Suppressor macrophage treated with lipopolysaccharide for 4 hours (primary cell): ENCODE results near the gene OBSL1.

ENCODE experiments used
- DNase-seq: peaks from one replicate; pipeline ENCODE4 v3.0.0-alpha.2; 2020

OBSL1 gene

DNA sequence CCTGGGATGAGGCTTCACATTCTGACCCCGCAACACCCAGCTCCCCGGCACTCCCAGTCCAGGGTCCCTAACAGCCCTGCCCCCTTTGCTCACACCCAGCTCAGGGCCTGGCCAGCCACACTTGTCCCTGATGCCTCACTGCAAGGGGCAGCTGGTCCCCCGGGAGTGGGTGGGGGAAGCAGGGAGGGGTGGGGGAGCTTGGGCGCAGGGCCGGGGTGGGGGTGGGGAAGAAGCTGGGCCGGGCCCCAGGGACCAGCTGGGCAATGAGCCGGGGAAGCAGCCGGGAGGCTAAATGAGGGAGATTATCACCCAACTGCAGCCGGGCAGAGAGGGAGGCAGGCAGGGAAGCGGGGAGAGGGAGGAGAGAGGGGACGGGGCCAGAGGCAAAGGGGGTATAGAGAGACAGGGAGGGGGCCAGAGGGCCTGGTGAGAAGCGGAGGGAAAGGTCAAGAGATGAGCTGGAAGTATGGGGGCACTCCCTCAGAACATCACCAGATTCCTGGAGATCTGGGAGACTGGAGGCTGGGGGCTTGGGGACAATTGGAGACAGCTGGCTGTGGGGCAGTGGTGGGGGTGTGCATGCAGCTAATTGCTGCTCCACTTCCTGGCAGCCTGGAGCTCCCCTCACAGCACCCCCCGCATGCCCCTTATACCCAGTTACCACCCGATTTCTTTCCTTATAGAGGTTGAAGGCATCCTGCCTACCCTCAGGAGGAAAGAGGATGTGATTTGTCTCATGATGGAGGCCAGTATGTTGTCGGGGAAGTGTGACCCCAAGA lies 59.6 kb downstream of the OBSL1 start:
- DNase-seq, result no peak

DNA sequence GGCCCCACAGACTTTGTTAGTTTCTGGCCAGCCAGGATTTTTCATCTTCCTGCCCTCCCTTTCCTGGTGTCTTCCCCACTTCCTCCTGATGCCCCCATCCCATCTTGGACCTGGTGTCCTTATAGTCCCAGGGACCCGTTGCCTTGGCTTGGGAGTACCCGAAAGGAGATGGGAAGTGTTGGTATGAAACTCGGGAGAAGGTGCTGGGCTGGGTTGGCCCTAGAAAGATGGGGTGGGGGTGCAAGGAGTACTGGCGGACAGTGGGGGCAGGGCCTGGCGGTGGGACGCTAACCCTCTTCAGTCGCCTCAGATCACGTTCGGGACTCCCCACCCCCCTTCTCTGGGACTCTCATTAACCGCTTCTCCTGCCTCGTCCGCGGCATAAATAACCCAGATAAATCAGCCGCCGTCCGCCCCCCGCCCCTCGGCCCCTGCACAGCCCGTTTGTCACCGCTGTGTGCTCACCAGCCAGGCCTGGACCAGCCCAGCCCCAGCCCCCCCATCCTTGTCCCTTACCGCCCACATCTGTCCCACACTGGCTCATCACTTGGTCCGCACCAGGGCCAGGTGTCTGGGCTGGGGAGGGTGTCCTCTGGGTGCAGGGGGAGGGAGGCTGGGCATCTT lies 60.7 kb downstream of the OBSL1 start:
- DNase-seq, result no peak

DNA sequence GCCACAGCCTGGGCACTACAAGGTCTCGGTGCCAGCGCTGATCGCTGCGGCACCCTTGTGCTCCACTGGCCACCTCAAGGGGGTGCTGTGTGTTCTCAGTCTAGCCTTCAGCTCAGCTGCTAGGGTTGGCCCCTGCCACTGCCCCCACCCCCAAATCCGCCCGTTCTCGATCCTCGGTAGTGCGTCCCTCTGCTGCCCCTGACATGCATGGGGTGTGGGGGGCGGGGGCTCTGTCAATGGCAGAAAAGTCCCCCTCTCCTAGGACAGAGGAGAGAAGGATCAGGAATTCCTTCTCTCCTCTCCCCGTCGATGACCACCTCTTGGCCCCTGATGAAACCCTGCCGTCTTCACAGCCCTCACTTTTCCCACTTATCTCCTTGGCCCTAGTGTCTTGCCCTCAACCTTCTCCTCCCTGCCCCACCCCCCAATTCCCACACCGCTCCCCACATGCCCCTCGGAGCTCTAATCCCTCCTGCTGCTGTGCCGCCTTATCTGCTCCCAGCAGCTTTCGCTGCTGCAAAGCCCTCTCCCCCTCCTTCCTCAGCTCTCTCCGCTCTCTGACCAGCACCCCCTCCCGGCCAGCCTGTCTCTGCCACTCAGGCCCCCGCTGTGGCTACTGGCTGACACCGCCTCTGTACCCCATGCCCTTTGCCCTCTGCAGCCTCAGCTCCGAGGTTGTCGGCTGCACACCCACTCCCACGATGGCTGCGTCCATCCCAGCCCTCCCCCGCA lies 61.4 kb downstream of the OBSL1 start:
- peak; percentile 45 for DNase-seq

DNA sequence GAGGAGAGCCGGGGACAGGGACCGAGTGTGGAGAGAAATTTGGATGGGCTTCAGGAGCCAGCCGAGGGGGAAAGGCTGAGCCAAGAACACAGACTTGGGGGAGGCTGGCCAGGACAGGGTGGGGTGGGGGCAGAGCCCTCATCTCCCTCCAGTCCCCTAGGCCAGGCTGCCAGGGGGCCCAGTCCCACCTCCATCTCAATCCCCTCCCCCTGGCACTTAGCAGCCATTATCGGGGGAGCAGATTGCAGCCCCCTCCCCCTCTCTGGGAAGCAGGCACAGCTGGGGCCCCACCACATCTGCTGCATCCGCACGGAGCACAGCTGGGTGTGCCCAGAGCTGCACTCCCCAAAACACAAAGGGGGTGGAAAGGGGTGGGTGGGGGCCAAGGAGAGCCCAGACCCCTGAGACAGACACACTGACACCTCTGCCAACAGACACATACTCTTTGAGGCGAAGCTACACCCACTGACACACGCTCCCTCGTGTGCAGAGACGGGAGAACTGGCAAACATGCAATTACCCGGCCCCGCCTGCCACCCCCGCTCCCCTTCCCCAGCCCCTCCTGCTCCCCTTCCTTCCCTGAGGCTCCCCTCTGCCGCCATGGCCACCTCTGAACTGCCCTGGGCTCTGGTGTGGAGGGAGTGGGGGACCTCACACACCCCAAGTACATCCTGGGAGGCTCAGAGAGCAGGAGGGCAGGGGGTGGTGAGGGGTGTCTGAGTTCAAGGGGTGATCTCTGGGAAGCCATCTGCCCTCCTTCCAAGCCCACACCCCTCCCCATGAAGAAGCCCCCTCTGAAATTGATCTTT lies 62.2 kb downstream of the OBSL1 start:
- DNase-seq, result no peak

DNA sequence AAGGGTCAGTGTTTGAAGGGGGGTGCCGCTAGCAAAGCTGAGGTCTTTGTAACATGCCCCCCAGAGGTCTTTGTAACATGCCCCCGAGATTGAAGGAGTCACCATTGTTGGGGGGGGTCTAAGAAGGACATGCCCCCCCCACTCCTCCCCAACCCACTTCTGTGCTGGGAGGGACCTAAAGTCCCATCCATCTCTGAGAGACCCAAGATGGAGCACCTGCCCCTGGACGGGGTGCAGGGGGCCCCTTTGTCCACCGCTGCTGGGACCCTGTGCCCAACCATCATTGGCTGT lies 63.0 kb downstream of the OBSL1 start:
- no peak for DNase-seq

DNA sequence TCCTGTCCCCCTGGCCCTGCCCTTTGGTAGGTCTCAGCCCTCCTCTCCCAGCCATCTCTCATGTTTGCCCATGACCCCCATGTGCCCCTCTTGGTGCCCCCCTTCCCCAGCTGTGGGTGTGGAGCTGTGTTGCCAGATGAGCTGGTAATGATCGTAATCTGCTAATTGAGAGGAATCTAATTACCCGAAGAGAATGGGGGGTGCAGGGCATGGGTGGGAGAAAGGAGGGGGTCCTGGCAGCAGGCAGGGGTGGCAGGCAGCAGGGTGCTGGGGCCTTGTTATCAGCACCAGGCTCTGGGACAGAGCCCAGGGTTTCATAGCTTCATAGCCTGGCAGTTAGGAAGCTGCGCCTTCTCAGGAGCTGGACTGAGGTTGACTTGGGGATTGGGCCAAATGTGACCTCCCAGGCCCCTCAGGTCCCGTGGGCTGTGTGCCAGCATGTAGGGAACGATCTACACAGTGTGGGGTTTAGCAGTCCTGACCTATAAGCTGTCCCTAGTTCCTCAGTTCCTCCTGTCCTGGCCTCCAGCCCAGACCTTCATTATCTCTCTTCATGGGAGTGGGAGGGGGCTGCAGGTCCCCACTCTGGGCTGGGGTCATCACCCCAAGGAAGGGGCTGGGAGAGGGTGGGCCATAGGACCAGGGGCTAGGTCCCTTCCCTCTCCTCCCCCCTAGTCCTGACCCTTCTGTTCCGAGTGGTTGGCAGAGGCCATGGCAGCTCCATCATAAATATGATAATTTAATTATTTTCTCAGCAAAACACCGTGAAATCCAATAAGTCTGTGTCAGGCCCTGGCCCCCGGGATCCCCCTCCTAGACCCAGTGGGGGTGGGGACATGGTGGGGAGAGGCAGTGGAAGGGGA lies 63.5 kb downstream of the OBSL1 start:
- DNase-seq, result no peak

DNA sequence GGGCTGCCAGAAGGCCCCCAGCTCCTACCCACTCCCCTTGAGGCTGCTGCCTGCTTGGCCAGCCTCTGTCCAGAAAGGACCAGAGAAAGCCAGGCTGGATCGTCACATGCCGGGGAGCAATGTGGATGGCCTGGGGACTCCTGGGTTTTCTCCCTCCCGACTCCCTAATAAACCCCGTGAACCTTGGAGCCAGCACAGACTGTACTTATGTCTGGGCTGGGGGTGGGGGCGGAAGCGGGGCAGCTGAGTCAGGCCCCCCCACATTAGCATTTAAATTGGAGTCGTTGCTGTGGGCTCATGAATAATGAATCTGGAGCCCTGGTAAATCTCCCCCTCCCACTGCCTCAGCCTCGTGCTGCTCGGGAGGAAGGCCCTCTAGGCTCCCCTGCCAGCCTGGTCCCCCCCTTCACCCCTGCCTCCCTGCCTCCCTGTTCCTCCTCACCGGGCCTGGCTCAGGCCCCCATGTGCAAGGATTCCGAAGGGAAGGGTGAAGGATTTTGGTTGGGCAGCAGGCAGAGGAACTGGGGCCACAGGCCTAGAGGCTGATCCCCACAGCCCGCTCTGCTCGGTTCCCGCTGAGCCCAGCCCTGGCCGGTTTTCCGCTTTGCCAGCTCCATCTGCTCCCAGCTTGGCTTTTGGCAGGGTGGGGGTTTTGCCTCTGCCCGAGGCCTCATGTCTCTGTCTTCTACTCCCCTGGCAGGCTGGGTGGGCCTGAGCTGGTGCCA lies 64.4 kb downstream of the OBSL1 start:
- DNase-seq, result no peak

DNA sequence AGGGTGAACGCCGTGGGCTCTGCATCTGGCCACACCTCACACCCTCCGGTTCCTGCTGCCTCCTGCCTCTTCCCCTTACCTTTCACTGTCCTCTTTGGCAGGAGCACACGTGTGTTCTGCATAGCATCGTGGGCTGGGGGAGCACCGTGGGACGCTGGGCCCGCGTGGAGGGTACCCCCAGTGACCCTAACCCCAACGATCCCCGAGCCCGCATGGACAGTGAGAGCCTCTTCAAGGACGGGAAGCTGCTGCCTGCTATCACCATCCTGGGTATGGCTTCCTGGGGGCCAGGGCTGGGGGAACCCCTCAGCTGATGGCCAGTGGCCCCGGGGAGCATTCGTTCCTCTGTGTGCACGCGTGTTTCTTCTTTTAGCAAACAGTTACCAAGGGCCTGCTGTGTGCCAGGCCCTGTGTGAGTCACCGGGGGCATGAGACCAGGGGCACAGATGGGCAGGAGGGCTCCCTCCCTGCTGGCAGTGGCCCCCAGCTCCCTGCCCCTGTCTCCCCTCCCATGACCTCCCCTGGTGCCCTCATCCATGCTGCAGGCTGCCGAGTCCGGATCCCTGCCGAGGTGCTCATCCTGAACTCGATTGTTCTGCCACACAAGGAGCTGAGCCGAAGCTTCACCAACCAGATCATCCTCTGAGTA lies 65.1 kb downstream of the OBSL1 start:
- no peak for DNase-seq

DNA sequence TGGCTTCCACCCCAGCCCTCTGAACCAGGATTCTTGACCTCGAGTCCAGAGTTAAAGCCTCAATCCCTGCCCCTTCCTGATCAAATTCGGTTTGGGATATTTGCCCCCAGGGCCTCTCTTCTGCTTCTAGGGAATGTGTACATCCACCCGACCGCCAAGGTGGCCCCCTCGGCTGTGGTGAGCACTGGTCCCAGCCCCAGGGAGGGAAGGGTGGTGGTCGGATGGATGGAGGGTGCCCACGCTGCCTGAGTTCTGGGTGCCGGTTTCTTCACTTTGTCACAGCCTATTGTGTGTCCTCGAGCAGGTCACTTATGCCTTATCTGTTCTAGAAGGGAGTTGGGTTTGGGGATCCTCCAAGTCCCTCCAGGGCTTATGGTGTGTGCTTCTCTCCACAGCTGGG lies 65.8 kb downstream of the OBSL1 start:
- DNase-seq, result no peak

DNA sequence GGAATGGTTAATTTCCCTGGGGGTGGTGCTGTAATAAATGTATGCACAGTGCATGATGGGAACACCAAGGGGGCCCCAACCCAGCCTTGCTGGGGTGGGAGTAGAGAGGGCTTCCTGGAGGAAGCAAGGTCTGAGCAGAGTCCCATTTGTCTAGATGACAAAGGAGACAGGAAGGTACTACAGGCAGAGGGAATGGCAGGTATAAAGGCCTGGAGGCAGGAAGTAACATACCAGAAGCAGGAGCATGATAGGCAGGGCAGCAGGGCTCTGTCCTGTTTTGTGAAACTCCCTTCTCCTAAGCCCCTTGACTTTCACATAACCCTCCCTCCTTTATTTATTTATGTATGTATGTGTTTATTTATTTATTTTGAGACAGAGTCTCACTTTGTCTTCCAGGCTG lies 68.7 kb downstream of the OBSL1 start:
- DNase-seq, result no peak

DNA sequence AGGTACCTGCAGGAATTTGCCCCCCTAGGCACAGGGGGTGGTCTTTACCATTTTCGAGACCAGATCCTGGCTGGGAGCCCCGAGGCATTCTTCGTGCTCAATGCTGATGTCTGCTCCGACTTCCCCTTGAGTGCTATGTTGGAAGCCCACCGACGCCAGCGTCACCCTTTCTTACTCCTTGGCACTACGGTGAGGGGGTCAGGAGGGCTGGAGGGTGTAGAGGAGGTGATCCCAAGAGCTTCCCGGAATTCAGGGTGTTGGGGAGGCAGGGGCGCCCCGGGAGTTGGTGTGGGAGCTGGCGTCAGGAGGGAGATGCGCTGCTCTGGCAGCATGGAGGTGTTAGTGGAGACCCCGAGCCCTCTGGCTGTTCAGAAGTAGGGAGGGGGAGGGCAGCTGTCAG lies 69.5 kb downstream of the OBSL1 start:
- no peak for DNase-seq
